Measurements from ENCODE around the gene MB21D2.

- TF ChIP-seq CTCF (IDR thresholded peaks at IDR 0.05) = no peak
- TF ChIP-seq EZH2 (IDR thresholded peaks at IDR 0.05; ENCODE audit: borderline replicate concordance, insufficient read depth, low read depth, low read length, poor library complexity, severe bottlenecking) = no peak
Measured at GRCh38 chr3:192833177-192833890, 84.3 kb downstream of the MB21D2 start.

All from B cell (primary cell).